ENCODE data around the gene ATOX1.

DNA sequence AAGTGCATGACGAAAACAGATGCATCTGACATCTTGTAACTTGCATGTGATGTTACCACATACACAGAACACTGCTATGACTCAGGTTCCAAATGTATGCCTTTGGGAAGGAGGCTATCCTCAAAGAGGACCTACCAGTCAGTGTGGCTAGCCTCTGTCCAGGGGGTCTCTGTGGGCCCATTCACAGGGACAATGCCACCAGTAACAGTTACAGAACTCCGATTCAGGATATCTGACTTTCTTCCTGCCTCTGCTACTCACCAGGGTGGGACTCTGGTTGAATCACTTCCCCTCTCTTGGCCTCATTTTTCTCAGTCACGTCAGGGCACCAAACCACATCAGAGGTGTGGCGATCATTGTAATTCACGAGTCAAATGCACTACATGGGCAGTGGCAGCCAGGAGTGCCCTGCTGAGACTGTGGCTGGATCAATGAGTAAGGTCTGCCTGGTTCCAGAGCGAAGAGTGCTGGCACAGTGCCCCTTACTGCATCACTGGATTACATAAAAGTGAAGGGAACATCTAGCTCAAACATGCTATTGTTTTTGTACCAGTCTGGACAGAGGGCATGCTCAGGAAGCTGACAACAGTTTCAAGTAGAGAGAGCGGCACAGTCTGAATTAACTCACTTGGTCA lies 13.2 kb downstream of the ATOX1 start:
- TF ChIP-seq, protein P1, sequence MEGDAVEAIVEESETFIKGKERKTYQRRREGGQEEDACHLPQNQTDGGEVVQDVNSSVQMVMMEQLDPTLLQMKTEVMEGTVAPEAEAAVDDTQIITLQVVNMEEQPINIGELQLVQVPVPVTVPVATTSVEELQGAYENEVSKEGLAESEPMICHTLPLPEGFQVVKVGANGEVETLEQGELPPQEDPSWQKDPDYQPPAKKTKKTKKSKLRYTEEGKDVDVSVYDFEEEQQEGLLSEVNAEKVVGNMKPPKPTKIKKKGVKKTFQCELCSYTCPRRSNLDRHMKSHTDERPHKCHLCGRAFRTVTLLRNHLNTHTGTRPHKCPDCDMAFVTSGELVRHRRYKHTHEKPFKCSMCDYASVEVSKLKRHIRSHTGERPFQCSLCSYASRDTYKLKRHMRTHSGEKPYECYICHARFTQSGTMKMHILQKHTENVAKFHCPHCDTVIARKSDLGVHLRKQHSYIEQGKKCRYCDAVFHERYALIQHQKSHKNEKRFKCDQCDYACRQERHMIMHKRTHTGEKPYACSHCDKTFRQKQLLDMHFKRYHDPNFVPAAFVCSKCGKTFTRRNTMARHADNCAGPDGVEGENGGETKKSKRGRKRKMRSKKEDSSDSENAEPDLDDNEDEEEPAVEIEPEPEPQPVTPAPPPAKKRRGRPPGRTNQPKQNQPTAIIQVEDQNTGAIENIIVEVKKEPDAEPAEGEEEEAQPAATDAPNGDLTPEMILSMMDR (IDR thresholded peaks at IDR 0.05) = no peak
- TF ChIP-seq POLR2A (IDR thresholded peaks at IDR 0.05) = no peak

Data from vagina (tissue), 2 donors.